ENCODE data around the gene BHLHA9.

BHLHA9 gene

DNA sequence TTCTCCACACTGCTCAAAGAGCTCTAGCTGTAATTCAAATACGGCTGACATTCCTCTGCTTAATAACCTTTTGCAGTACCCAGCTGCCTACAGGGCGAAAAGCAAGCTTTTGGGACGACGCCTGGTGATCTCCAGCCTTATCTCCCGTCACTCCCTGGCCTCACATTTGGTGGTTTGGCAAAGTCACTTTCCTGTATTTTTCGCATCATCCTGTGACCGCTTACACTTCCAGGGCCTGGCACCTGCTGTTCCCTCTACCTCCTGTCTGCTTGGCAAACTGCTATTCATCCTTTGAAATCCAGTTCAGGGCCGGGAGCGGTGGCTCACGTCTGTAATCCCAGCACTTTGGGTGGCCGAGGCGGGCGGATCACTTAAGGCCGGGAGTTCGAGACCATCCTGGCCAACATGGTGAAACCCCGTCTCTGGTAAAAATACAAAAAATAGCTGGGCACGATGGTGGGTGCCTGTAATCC lies 2.7 kb upstream of the BHLHA9 start:
- TF ChIP-seq CTCF (IDR thresholded peaks at IDR 0.05; ENCODE audit: low read length, missing control alignments): no peak
- peak overlapping the region; percentile 64 for H3K4me3 ChIP-seq (replicated peaks; ENCODE audit: low read depth, low read length)
- DNase-seq (ENCODE audit: low read depth): peak; percentile 22

DNA sequence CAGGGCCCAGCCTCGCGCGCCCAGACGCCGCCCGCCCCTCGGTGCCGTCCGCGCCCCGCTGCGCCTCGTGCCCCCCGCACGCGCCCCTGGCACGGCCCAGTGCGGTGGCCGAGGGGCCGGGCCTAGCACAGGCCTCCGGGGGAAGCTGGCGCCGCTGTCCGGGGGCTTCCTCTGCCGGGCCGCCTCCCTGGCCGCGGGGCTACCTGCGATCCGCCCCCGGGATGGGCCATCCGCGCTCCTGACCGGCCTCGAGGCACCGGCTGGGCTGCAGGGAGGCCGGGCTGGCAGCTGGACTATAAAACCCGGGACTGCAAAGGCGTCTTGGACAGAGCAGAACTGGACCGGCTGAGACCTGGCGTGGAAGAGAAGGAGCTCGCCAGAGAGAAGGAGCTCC lies 783 bp downstream of the BHLHA9 start:
- TF ChIP-seq CTCF (IDR thresholded peaks at IDR 0.05; ENCODE audit: low read length, missing control alignments): no peak
- H3K4me3 ChIP-seq (replicated peaks; ENCODE audit: low read depth, low read length): no peak overlapping the region
- no peak for DNase-seq (ENCODE audit: low read depth)

DNA sequence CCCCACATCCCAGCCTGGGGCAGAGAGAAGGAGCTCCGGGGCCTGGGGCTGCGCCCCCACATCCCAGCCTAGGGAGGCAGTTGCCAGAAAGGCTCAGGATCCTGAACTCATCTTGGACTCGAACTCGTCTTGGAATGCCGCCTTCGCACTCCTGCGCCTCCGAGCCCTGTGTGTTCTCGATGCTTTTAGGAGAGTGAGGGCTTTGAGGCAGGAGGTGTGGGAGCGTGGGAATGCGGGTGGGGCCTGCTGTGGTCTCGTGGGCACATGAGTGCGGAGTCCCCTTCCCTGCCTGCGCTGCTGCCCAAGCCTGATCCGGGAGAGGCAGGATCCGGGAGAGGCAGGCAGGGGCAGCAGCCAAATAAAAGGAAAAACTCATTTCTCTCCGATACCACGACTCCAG lies 1.2 kb downstream of the BHLHA9 start:
- DNase-seq (ENCODE audit: low read depth): no peak
- no peak for TF ChIP-seq CTCF (IDR thresholded peaks at IDR 0.05; ENCODE audit: low read length, missing control alignments)
- H3K4me3 ChIP-seq (replicated peaks; ENCODE audit: low read depth, low read length): no peak overlapping the region

DNA sequence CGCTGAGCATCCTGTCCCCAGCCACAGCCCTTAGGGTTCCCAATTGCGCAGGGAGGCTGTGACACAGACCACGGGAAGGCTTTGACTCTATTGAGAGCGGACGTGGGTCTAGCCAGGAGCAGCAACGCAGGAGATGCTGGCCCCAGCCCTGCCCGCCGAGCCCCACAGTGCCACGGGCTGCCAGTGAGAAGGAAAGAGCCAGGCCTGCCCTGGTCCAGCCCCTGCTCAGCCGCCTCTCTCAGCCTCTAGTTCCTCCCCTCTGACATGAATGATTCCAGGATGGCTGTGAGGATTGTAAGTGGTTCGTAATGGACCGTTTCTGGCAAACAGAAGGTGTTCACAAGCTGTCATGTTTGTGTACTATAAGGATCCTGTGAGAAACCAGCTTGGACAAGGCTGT lies 2.5 kb downstream of the BHLHA9 start:
- no peak for TF ChIP-seq CTCF (IDR thresholded peaks at IDR 0.05; ENCODE audit: low read length, missing control alignments)
- no peak for DNase-seq (ENCODE audit: low read depth)
- no peak overlapping the region for H3K4me3 ChIP-seq (replicated peaks; ENCODE audit: low read depth, low read length)

DNA sequence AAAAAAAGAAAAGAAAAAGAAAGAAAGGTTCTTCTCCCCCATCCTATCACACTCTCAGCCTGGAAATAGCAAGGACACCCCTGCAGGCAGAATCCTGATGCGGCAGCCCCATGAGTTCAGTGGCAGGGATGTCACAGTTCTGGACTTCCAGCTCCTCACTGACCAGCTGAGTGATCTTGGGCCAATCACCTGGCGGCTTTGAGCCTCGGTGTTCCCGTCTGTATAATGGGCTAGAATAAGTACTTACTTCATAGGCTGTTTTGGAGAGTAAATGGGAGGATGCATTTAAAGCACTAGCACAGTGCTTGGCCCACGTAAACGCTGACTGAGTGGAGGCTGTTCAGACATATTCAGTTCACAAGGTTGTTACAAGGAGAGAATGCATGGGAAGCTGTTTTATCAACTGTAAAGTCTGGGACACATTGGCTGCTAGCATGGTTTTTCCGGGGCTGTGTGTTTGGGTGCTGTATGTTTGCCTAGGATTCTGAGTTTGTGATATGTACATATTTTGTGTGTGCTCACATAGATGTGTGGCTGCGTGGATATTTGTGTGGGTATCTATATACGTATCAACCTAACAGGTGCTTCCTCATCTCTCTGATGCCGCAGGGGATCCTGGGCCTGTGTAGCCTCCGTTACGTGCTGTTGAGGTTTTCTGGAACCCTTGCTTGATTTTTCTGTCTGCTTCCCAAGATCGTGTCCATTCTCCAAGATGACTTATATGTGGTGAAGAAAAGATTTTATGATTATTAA lies 3.4 kb downstream of the BHLHA9 start:
- no peak overlapping the region for H3K4me3 ChIP-seq (replicated peaks; ENCODE audit: low read depth, low read length)
- no peak for DNase-seq (ENCODE audit: low read depth)
- TF ChIP-seq CTCF (IDR thresholded peaks at IDR 0.05; ENCODE audit: low read length, missing control alignments): no peak

DNA sequence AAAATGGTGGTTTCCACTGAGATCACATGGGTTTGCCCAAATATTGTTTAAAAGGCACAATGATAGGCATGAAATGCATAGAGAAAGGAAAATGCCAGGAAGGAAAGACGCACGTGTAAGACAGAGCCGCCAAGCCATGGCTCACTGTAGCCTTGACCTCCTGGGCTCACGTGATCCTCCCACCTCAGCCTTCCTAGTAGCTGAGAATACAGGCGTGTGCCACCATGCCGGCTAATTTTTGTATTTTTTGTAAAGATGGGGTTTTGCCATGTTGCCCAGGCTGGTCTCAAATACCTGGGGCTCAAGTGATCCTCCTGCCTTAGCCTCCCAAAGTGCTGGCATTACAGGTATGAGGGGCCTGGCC lies 4.0 kb downstream of the BHLHA9 start:
- DNase-seq (ENCODE audit: low read depth): no peak
- no peak overlapping the region for H3K4me3 ChIP-seq (replicated peaks; ENCODE audit: low read depth, low read length)
- TF ChIP-seq CTCF (IDR thresholded peaks at IDR 0.05; ENCODE audit: low read length, missing control alignments): no peak

All from fibroblast of pulmonary artery (primary cell).